ENCODE measurements around the gene CAMTA1.

Gene CAMTA1

DNA sequence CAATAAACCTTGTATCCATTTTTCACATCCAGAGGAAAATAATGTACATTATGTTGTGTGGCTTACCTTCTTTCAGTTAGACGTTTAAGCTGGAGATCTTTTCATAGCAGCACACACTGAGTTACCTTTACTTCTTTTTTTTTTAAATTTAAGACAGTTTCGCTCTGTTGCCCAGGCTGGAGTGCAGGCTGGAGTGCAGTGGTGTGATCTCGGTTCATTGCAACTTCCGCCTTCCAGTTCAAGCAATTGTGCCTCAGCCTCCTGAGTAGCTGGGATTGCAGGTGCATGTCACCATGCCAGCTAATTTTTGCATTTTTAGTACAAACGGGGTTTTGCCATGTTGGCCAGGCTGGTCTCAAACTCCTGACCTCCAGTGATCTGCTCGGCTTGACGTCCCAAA lies 7.4 kb upstream of the CAMTA1 start:
- Histone ChIP-seq H4K20me1 (ENCODE audit: insufficient read depth, low read length) (no peaks in the 10 kb centered on the region), H3K27ac (ENCODE audit: low read length) (no peak overlapping the region), H3K4me3 (ENCODE audit: low read depth in 1 of 2, low read length in 2 of 2) (no peak overlapping the region), H3K36me3 (ENCODE audit: insufficient read depth, low read length) (no peaks in the 10 kb centered on the region), H3K9me3 (ENCODE audit: insufficient read depth, low read length, severe bottlenecking) (no peaks in the 10 kb centered on the region), H3K4me1 (ENCODE audit: insufficient read depth, low read length) (no peaks in the 10 kb centered on the region), H3K79me2 (ENCODE audit: insufficient read depth, low read length) (no peaks in the 10 kb centered on the region), H3K4me2 (ENCODE audit: insufficient read depth, low read length) (no peak overlapping the region), H3K27me3 (ENCODE audit: insufficient read depth, low read length, poor library complexity) (no peaks in the 10 kb centered on the region), H3K9ac (ENCODE audit: low read depth, low read length) (no peak overlapping the region), H2AFZ (ENCODE audit: low read depth, low read length) (no peak overlapping the region)
- DNase-seq (no peak), ATAC-seq (ENCODE audit: insufficient read depth, low read depth) (no peak)
- TF ChIP-seq, protein P1, sequence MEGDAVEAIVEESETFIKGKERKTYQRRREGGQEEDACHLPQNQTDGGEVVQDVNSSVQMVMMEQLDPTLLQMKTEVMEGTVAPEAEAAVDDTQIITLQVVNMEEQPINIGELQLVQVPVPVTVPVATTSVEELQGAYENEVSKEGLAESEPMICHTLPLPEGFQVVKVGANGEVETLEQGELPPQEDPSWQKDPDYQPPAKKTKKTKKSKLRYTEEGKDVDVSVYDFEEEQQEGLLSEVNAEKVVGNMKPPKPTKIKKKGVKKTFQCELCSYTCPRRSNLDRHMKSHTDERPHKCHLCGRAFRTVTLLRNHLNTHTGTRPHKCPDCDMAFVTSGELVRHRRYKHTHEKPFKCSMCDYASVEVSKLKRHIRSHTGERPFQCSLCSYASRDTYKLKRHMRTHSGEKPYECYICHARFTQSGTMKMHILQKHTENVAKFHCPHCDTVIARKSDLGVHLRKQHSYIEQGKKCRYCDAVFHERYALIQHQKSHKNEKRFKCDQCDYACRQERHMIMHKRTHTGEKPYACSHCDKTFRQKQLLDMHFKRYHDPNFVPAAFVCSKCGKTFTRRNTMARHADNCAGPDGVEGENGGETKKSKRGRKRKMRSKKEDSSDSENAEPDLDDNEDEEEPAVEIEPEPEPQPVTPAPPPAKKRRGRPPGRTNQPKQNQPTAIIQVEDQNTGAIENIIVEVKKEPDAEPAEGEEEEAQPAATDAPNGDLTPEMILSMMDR (IDR thresholded peaks at IDR 0.05; ENCODE audit: borderline replicate concordance, extremely low read depth, low read length, poor library complexity, severe bottlenecking), result no peak
- TF ChIP-seq EZH2 (IDR thresholded peaks at IDR 0.05; ENCODE audit: borderline replicate concordance, low read depth, low read length, severe bottlenecking), result no peak

DNA sequence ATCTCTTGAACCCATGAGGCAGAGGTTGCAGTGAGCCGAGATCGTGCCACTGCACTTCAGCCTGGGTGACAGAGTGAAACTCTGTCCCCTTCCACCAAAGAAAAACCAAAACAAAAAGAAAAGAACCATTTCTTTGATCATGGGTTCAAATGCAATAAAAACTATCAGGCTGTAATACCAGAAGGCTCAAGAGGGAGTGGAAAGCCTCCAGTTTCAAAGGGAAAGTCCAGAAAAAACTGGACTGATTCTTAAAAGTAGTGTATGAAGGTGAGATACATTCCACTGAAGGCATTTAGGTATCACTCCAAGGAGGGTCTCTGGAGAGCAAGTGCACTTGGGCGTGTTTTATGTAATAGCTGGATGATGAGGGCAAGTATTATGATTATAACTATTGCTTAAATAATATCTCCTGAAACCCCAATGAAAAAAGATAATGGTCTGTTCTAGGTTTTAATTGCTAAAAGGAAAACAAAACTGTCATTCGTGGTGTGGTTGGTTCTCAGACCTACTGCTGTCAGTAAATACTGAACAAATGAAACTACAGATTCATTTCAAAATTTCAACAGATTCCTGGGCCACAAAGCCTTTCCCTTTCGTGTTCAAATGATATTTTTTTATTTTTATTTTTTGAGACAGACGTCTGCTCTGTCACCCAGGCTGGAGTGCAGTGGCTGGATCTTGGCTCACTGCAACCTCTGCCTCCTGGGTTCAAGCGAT lies 6.0 kb upstream of the CAMTA1 start:
- no peak overlapping the region for H3K4me2 ChIP-seq (ENCODE audit: insufficient read depth, low read length)

DNA sequence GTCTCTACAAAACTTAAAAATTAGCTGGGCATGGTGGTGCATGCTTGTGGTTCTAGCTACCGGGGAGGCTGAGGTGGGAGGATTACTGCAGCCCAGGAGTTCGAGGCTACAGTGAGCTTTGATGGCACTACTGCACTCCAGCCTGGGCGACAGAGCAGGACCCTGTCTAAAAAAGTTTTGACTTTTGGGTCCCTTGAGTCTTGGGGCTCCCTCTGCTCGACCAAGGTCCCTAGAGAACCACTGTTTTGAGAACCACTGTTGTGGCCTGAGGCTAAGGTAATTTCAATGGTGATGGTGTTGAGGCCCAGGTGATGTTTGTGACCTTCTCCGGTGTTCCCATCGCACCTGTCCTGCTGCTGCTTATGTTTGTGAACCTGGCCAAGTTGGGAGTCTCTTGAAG lies 3.1 kb upstream of the CAMTA1 start:
- H2AFZ ChIP-seq (ENCODE audit: low read depth, low read length), result no peak overlapping the region
- DNase-seq (no peak), ATAC-seq (ENCODE audit: insufficient read depth, low read depth) (no peak)
- H3K9ac ChIP-seq (ENCODE audit: low read depth, low read length), result no peak overlapping the region
- H3K79me2 ChIP-seq (ENCODE audit: insufficient read depth, low read length), result peaks cover 23% of the 10 kb centered on the region
- no peaks in the 10 kb centered on the region for H3K36me3 ChIP-seq (ENCODE audit: insufficient read depth, low read length)
- TF ChIP-seq, protein P1 (IDR thresholded peaks at IDR 0.05; ENCODE audit: borderline replicate concordance, extremely low read depth, low read length, poor library complexity, severe bottlenecking), result no peak
- H3K4me1 ChIP-seq (ENCODE audit: insufficient read depth, low read length), result peaks cover 22% of the 10 kb centered on the region
- no peaks in the 10 kb centered on the region for H3K9me3 ChIP-seq (ENCODE audit: insufficient read depth, low read length, severe bottlenecking)
- H3K4me3 ChIP-seq (ENCODE audit: low read depth in 1 of 2, low read length in 2 of 2), result no peak overlapping the region
- no peaks in the 10 kb centered on the region for H3K27me3 ChIP-seq (ENCODE audit: insufficient read depth, low read length, poor library complexity)
- H3K27ac ChIP-seq (ENCODE audit: low read length), result no peak overlapping the region
- no peak overlapping the region for H3K4me2 ChIP-seq (ENCODE audit: insufficient read depth, low read length)
- peaks cover 13% of the 10 kb centered on the region for H4K20me1 ChIP-seq (ENCODE audit: insufficient read depth, low read length)

More for the DNA sequence above, 6.0 kb upstream of the CAMTA1 start:
- no peaks in the 10 kb centered on the region for H3K27me3 ChIP-seq (ENCODE audit: insufficient read depth, low read length, poor library complexity)
- H3K27ac ChIP-seq (ENCODE audit: low read length), result no peak overlapping the region
- H3K9me3 ChIP-seq (ENCODE audit: insufficient read depth, low read length, severe bottlenecking), result no peaks in the 10 kb centered on the region
- H2AFZ ChIP-seq (ENCODE audit: low read depth, low read length), result no peak overlapping the region; the same call in 1 of the 2 replicates
- DNase-seq (no peak), ATAC-seq (ENCODE audit: insufficient read depth, low read depth) (no peak)
- H3K4me1 ChIP-seq (ENCODE audit: insufficient read depth, low read length), result peaks cover 11% of the 10 kb centered on the region
- H3K4me3 ChIP-seq (ENCODE audit: low read depth in 1 of 2, low read length in 2 of 2), result no peak overlapping the region
- H3K9ac ChIP-seq (ENCODE audit: low read depth, low read length), result no peak overlapping the region
- TF ChIP-seq EZH2 (IDR thresholded peaks at IDR 0.05; ENCODE audit: borderline replicate concordance, low read depth, low read length, severe bottlenecking), result no peak
- TF ChIP-seq, protein P1 (IDR thresholded peaks at IDR 0.05; ENCODE audit: borderline replicate concordance, extremely low read depth, low read length, poor library complexity, severe bottlenecking), result no peak
- peaks cover 9% of the 10 kb centered on the region; the same call in 1 of the 2 replicates for H3K79me2 ChIP-seq (ENCODE audit: insufficient read depth, low read length)
- H3K36me3 ChIP-seq (ENCODE audit: insufficient read depth, low read length), result no peaks in the 10 kb centered on the region
- no peaks in the 10 kb centered on the region for H4K20me1 ChIP-seq (ENCODE audit: insufficient read depth, low read length)

All from DND-41 (cell line).